Endothelial cell of umbilical vein (primary cell): Measurements from ENCODE around the gene EFTUD2. TPM values are rescaled to one million over a fixed set of nuclear protein-coding genes. Genes with fewer than 3 reads are reported as not detected.

Source experiments
- BruUV-seq: library from RNA; stranded (reverse); fragments of 400-500 nt; replicated peaks from 2 replicates; lab custom pipeline; 2021; lab: Mats Ljungman, UMichigan
- CTCF ChIA-PET: fragments of 300-600, 350-600 bp; sonication (Branson Sonifier 250); formaldehyde crosslinking; loops from one replicate; lab custom pipeline; 2021; ENCODE audit warnings: antibody characterized with exemption, inconsistent platforms; lab: Charles Lee
- POLR2A ChIA-PET: fragments of 300-600, 350-600 bp; sonication (Branson Sonifier 250); formaldehyde crosslinking; loops from one replicate; lab custom pipeline; 2021; ENCODE audit warnings: antibody characterized with exemption, inconsistent platforms; lab: Charles Lee
- DNase-seq: peaks from one replicate; pipeline ENCODE4 v3.0.0-alpha.2; 2011; ENCODE audit warnings: low read depth, low spot score
- FAIRE-seq: peaks from 2 replicates; lab custom pipeline; 2011; peaks lifted over from hg19 to GRCh38; lab: Jason Lieb, UNC
- H2AFZ ChIP-seq: 2 replicates; pipeline ENCODE4 v1.6.0; 2012; ENCODE audit warnings: low read depth, low read length, control low read depth, inconsistent platforms
- H3K27ac ChIP-seq: 2 replicates; pipeline ENCODE4 v1.5.1; 2011; ENCODE audit warnings: low read depth, mild to moderate bottlenecking, control low read depth, low read length, moderate library complexity; ENCODE audit not compliant: insufficient read depth
- H3K27me3 ChIP-seq, 2 experiments: 2 replicates each; pipeline versions ENCODE4 v1.6.0 to v1.6.1; 2011; ENCODE audit warnings: low read length in 2 of 2, mixed read lengths in 1 of 2; ENCODE audit not compliant: control insufficient read depth in 2 of 2, insufficient read depth in 2 of 2
- H3K36me3 ChIP-seq, 2 experiments: 2 replicates in 1 of 2; 3 replicates in 1 of 2; pipeline ENCODE4 v1.5.1; 2011; ENCODE audit warnings: low read length in 2 of 2, mild to moderate bottlenecking in 1 of 2, moderate library complexity in 1 of 2; ENCODE audit not compliant: control insufficient read depth in 2 of 2, insufficient read depth in 2 of 2; ENCODE audit errors: extremely low read depth in 1 of 2
- H3K4me1 ChIP-seq: 3 replicates; pipeline ENCODE4 v1.5.1; 2011; ENCODE audit warnings: mild to moderate bottlenecking, low read length; ENCODE audit not compliant: control insufficient read depth, insufficient read depth; ENCODE audit errors: extremely low read depth
- H3K4me2 ChIP-seq: 2 replicates; pipeline ENCODE4 v1.6.1; 2011; ENCODE audit warnings: low read length, control low read depth, mixed read lengths; ENCODE audit not compliant: insufficient read depth
- H3K4me3 ChIP-seq, 3 experiments: fragments of 200-600 bp in 1 of 3; sonication (generic), shearing (Covaris generic) in 1 of 3; replicated peaks in 1 of 3; 2 replicates each; pipeline ENCODE4 v1.5.1; 2011 to 2016; ENCODE audit warnings: control low read depth in 3 of 3, low read length in 3 of 3, mild to moderate bottlenecking in 2 of 3, inconsistent platforms in 1 of 3, low read depth in 1 of 3, moderate library complexity in 1 of 3; ENCODE audit not compliant: insufficient read depth in 1 of 3
- H3K79me2 ChIP-seq: 2 replicates; pipeline ENCODE4 v1.6.0; 2012; ENCODE audit warnings: low read length, inconsistent platforms; ENCODE audit not compliant: control insufficient read depth, insufficient read depth
- H3K9ac ChIP-seq: replicated peaks from 2 replicates; pipeline ENCODE3; 2011; ENCODE audit warnings: low read length, control low read depth; ENCODE audit not compliant: insufficient read depth; ENCODE audit errors: extremely low read depth
- H3K9me1 ChIP-seq: replicated peaks from 3 replicates; pipeline ENCODE4 v1.6.0; 2011; ENCODE audit warnings: mild to moderate bottlenecking, low read length; ENCODE audit not compliant: control insufficient read depth, insufficient read depth; ENCODE audit errors: extremely low read depth
- H3K9me3 ChIP-seq: replicated peaks from 2 replicates; pipeline ENCODE4 v1.5.1; 2012; ENCODE audit warnings: low read length, inconsistent platforms; ENCODE audit not compliant: control insufficient read depth, insufficient read depth
- H4K20me1 ChIP-seq: replicated peaks from 2 replicates; pipeline ENCODE3; 2011; ENCODE audit warnings: mild to moderate bottlenecking, low read length; ENCODE audit not compliant: control insufficient read depth, insufficient read depth; ENCODE audit errors: extremely low read depth
- EZH2 ChIP-seq: IDR thresholded peaks from 2 replicates; pipeline ENCODE4 v1.6.1; 2012; ENCODE audit warnings: borderline replicate concordance, low read depth, mild to moderate bottlenecking, moderate library complexity, low read length, inconsistent platforms; ENCODE audit not compliant: severe bottlenecking
- FOS ChIP-seq: IDR thresholded peaks from 2 replicates; pipeline ENCODE4 v1.6.1; 2011; ENCODE audit warnings: mild to moderate bottlenecking, low read length, moderate library complexity, borderline replicate concordance; ENCODE audit not compliant: insufficient read depth
- GATA2 ChIP-seq: IDR thresholded peaks from 2 replicates; pipeline ENCODE4 v1.7.0; 2011; ENCODE audit warnings: low read depth, mild to moderate bottlenecking, moderate library complexity, mixed read lengths, low read length; ENCODE audit not compliant: insufficient read length, insufficient read depth
- JUN ChIP-seq: IDR thresholded peaks from 2 replicates; pipeline ENCODE4 v1.6.1; 2011; ENCODE audit warnings: borderline replicate concordance, low read depth; ENCODE audit not compliant: insufficient read length, insufficient read depth
- MYC ChIP-seq: IDR thresholded peaks from one replicate; pipeline ENCODE4 v1.6.1; 2011; ENCODE audit warnings: mild to moderate bottlenecking, low read depth, low read length
- POLR2A ChIP-seq: IDR thresholded peaks from 2 replicates; pipeline ENCODE4 v1.6.1; 2012; ENCODE audit warnings: low read depth, mild to moderate bottlenecking, control low read depth, low read length
- POLR2AphosphoS5 ChIP-seq: IDR thresholded peaks from 2 replicates; pipeline ENCODE4 v1.6.1; 2012; ENCODE audit warnings: low read depth, mild to moderate bottlenecking, control low read depth, low read length, moderate library complexity; ENCODE audit not compliant: insufficient read depth
- dilution Hi-C: fragments of 300-500 bp; cut with MboI; formaldehyde crosslinking; loops from one replicate; pipeline ENCODE4 v1.15.0; 2019; ENCODE audit warnings: low sequenced_read_pairs; ENCODE audit not compliant: extremely low pct_ligation_motif_present
- intact Hi-C: fragments of 100-400 bp; cut with micrococcal nuclease; formaldehyde crosslinking; loops from one replicate; pipeline ENCODE4 v1.10.0; 2022
- polyA plus RNA-seq, 4 experiments: library from polyadenylated mRNA; depleted of rRNA in 3 of 4; stranded (reverse) in 3 of 4; unstranded in 1 of 4; fragments of >200 nt; gene quantifications; 2 replicates each; pipeline versions ENCODE4 v1.2.1 to v1.2.3, GENCODE V29; 2011 to 2012; ENCODE audit warnings: missing spikeins in 1 of 4
- total RNA-seq: library from RNA; stranded (reverse); gene quantifications from 2 replicates; pipeline ENCODE4 v1.2.3, GENCODE V29; 2021
- TF ChIP-seq, protein P1 (sequence below), 2 donors: IDR thresholded peaks; 1 replicate in 1 of 2; 2 replicates in 1 of 2; pipeline ENCODE4 v1.5.1; 2011; ENCODE audit warnings: low read length in 2 of 2, mild to moderate bottlenecking in 2 of 2, moderate library complexity in 2 of 2, control low read depth in 1 of 2, inconsistent platforms in 1 of 2, low read depth in 1 of 2; ENCODE audit not compliant: insufficient read depth in 1 of 2; ENCODE audit errors: extremely low read depth in 1 of 2

The EFTUD2 gene
- total and polyA plus RNA-seq, 2 donors (not counting 3 experiments of a cell fraction or from before 2014, with no cell fraction given), result 125 to 170 TPM

DNA sequence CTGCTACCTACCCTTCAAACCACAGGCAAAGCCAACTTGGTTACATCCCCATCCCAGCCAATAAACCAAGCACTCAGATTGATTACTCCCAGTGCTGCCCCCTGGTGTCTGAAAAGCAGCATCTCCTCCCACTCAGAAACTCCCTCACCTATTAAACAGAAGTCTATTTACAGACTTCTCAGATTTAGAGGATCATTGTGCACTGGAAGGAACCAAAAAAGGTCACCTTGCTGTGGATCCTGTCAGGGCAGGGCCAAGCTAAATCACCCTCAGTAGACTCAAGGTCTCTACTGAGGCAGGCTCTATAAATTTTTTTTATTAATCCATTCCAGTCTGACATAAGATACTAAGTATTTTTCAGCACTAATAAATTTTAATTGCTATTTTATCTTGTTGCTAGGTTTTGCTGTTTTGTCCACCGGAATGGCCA, 34.0 kb downstream of the EFTUD2 start:
- Histone ChIP-seq H4K20me1 (no peaks in the 10 kb centered on the region), H3K27ac (no peak overlapping the region), H3K9me1 (no peaks in the 10 kb centered on the region), H3K9me3 (no peaks in the 10 kb centered on the region), H3K36me3 (peaks cover 12 to 28% of the 10 kb centered on the region in 2 experiments), H3K4me1 (peaks cover 14% of the 10 kb centered on the region), H3K27me3 (no peaks in the 10 kb centered on the region), H3K4me2 (no peak overlapping the region), H2AFZ (no peak overlapping the region), H3K79me2 (no peaks in the 10 kb centered on the region), H3K4me3 (no peak overlapping the region), H3K9ac (no peak overlapping the region)
- POLR2A ChIA-PET, result no interaction called here
- CTCF ChIA-PET, result interaction anchor here (0.6 to 16.1 kb wide), 7 partner anchors 8 to 234 kb away, joined by 3 to 368 read pairs (median 8); no protein-coding TSS in a partner anchor
- dilution Hi-C loops, result loop anchor here (25.0 kb wide), 1 partner anchor 103 kb away; the partner anchor contains the start of gene ADAM11
- no TSS peak for BruUV-seq
- intact Hi-C loops, result loop anchor here (1.0 kb wide), 2 partner anchors 86 to 90 kb away; no protein-coding TSS in a partner anchor
- TF ChIP-seq, protein P1, sequence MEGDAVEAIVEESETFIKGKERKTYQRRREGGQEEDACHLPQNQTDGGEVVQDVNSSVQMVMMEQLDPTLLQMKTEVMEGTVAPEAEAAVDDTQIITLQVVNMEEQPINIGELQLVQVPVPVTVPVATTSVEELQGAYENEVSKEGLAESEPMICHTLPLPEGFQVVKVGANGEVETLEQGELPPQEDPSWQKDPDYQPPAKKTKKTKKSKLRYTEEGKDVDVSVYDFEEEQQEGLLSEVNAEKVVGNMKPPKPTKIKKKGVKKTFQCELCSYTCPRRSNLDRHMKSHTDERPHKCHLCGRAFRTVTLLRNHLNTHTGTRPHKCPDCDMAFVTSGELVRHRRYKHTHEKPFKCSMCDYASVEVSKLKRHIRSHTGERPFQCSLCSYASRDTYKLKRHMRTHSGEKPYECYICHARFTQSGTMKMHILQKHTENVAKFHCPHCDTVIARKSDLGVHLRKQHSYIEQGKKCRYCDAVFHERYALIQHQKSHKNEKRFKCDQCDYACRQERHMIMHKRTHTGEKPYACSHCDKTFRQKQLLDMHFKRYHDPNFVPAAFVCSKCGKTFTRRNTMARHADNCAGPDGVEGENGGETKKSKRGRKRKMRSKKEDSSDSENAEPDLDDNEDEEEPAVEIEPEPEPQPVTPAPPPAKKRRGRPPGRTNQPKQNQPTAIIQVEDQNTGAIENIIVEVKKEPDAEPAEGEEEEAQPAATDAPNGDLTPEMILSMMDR (IDR thresholded peaks at IDR 0.05; ENCODE audit: extremely low read depth in 1 of 2, insufficient read depth in 1 of 2, low read depth in 1 of 2, low read length in 2 of 2), result peak; percentile 82 to 84
- TF ChIP-seq EZH2, result no peak
- FAIRE-seq, result peak; percentile 83
- DNase-seq, result peak; percentile 80

DNA sequence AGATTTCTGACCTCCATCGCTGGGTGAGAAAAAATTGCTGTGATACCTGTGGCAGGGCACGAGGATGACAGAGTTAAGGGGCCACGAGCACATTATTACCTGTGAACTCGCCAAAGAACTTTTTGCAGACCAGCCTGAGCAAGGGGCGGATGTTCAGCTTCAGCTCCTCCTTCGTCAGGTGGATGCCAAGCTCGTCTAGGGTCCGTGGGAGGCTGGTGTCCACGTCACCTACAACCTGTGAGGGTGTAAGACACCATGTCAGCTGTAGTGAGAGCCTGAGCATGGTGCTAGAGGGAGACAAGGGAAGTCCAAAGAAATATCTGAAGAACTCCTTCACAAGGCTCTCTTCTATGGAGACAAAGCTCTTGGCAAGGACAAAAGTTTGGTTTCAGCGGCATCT, 34.4 kb downstream of the EFTUD2 start:
- peaks cover 16 to 32% of the 10 kb centered on the region in 2 experiments for H3K36me3 ChIP-seq
- POLR2A ChIA-PET, result no interaction called here
- H3K4me2 ChIP-seq, result no peak overlapping the region
- no TSS peak for BruUV-seq
- FAIRE-seq (no peak), DNase-seq (no peak)
- no peak for TF ChIP-seq POLR2A
- TF ChIP-seq, protein P1 (IDR thresholded peaks at IDR 0.05; ENCODE audit: extremely low read depth in 1 of 2, insufficient read depth in 1 of 2, low read depth in 1 of 2, low read length in 2 of 2), result no peak
- TF ChIP-seq POLR2AphosphoS5, result no peak
- TF ChIP-seq GATA2, result no peak
- no peak for TF ChIP-seq MYC
- TF ChIP-seq FOS, result no peak
- no peak for TF ChIP-seq EZH2
- TF ChIP-seq JUN, result no peak
- H4K20me1 ChIP-seq, result no peaks in the 10 kb centered on the region
- dilution Hi-C loops (loop anchor here (25.0 kb wide), 1 partner anchor 103 kb away; the partner anchor contains the start of gene ADAM11), intact Hi-C loops (loop anchor here (1.0 kb wide), 2 partner anchors 86 to 90 kb away; no protein-coding TSS in a partner anchor)
- peaks cover 14% of the 10 kb centered on the region for H3K4me1 ChIP-seq
- H3K9ac ChIP-seq, result no peak overlapping the region
- no peak overlapping the region for H2AFZ ChIP-seq
- no peaks in the 10 kb centered on the region for H3K9me3 ChIP-seq
- no peak overlapping the region for H3K27ac ChIP-seq
- no peaks in the 10 kb centered on the region for H3K27me3 ChIP-seq
- H3K9me1 ChIP-seq, result no peaks in the 10 kb centered on the region
- CTCF ChIA-PET, result interaction anchor here (0.6 to 16.1 kb wide), 7 partner anchors 8 to 234 kb away, joined by 3 to 368 read pairs (median 8); no protein-coding TSS in a partner anchor
- H3K4me3 ChIP-seq, result no peak overlapping the region
- H3K79me2 ChIP-seq, result no peaks in the 10 kb centered on the region
